Lower lobe of right lung (tissue), 2 donors: ENCODE results near the gene ST8SIA1. TPM values are rescaled to one million over a fixed set of nuclear protein-coding genes. Genes with fewer than 3 reads are reported as not detected.

Experiments used
- ATAC-seq, 2 donors: fragments of 200-7000 bp; cut with Tn5 transposase; one replicate each; pipeline ENCODE4 v1.9.1; 2020 to 2022; ENCODE audit warnings: mild to moderate bottlenecking in 2 of 2, moderate library complexity in 2 of 2
- DNase-seq: peaks from one replicate; pipeline ENCODE4 v3.0.0-alpha.2; 2020
- H3K27ac ChIP-seq: fragments of 200-600 bp; one replicate; pipeline ENCODE4 v1.8.0; 2022
- H3K27me3 ChIP-seq: fragments of 200-600 bp; one replicate; pipeline ENCODE4 v1.8.0; 2022; ENCODE audit warnings: low read depth
- H3K36me3 ChIP-seq: fragments of 200-600 bp; one replicate; pipeline ENCODE4 v1.8.0; 2022; ENCODE audit warnings: mild to moderate bottlenecking
- H3K4me1 ChIP-seq: fragments of 200-600 bp; one replicate; pipeline ENCODE4 v1.8.0; 2022
- H3K4me3 ChIP-seq: fragments of 200-600 bp; one replicate; pipeline ENCODE4 v1.8.0; 2022; ENCODE audit warnings: mild to moderate bottlenecking
- H3K9me3 ChIP-seq: fragments of 200-600 bp; one replicate; pipeline ENCODE4 v1.8.0; 2022
- intact Hi-C: fragments of 100-400 bp; cut with DNase I; formaldehyde crosslinking; loops from one replicate; pipeline ENCODE4 v1.11.0; 2022
- total RNA-seq: library from RNA; stranded (reverse); fragmentation: NEBNext Ultra II Directional; extraction: Animal tissue kit (Norgen Biotek cat#: 25700); gene quantifications from one replicate; pipeline ENCODE4 v1.2.1, GENCODE V29; 2021
- TF ChIP-seq, protein P1 (sequence below): fragments of 200-600 bp; IDR thresholded peaks from one replicate; pipeline ENCODE4 v1.8.0; 2022; ENCODE audit warnings: antibody characterized with exemption, mild to moderate bottlenecking
- donor health status: DM: no; HTN: yes; CAD: no; lungs with severe emphysema.

ST8SIA1 gene
- total RNA-seq, 1 donor from 2014 or later: 9.1 TPM

GRCh38 chr12:22180705-22181104, 153.8 kb downstream of the ST8SIA1 start:
- Histone ChIP-seq H3K4me1 (no peaks in the 10 kb centered on the region), H3K4me3 (no peak overlapping the region), H3K27me3 (no peaks in the 10 kb centered on the region), H3K27ac (no peak overlapping the region), H3K36me3 (no peaks in the 10 kb centered on the region), H3K9me3 (no peaks in the 10 kb centered on the region)
- ATAC-seq: no peak
- DNase-seq: no peak
- intact Hi-C loops: no loop called here
- TF ChIP-seq, protein P1, sequence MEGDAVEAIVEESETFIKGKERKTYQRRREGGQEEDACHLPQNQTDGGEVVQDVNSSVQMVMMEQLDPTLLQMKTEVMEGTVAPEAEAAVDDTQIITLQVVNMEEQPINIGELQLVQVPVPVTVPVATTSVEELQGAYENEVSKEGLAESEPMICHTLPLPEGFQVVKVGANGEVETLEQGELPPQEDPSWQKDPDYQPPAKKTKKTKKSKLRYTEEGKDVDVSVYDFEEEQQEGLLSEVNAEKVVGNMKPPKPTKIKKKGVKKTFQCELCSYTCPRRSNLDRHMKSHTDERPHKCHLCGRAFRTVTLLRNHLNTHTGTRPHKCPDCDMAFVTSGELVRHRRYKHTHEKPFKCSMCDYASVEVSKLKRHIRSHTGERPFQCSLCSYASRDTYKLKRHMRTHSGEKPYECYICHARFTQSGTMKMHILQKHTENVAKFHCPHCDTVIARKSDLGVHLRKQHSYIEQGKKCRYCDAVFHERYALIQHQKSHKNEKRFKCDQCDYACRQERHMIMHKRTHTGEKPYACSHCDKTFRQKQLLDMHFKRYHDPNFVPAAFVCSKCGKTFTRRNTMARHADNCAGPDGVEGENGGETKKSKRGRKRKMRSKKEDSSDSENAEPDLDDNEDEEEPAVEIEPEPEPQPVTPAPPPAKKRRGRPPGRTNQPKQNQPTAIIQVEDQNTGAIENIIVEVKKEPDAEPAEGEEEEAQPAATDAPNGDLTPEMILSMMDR: no peak

DNA sequence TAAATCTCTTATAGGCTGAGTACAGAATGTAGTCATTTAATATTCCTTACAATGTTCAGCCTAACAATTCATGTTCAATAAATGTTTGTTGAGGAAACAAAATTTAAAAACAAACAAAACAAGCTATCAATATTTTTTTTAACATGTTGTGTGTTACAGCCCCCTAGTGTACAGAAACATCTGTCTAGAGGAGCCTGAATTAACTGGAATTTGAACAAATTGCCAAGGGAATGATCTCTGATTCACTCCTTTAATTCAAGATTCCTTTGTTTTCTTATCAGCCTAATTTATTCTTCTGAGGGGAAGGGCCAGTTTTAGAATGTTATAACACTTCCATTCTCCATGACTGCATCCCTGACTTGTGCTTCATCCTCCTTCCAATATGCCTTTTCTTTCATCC, 161.3 kb downstream of the ST8SIA1 start:
- ATAC-seq: no peak
- TF ChIP-seq, protein P1: no peak
- Histone ChIP-seq H3K36me3 (no peaks in the 10 kb centered on the region), H3K27me3 (no peaks in the 10 kb centered on the region), H3K4me1 (no peaks in the 10 kb centered on the region), H3K27ac (no peak overlapping the region), H3K9me3 (no peaks in the 10 kb centered on the region), H3K4me3 (no peak overlapping the region)
- intact Hi-C loops: no loop called here
- DNase-seq: no peak

DNA sequence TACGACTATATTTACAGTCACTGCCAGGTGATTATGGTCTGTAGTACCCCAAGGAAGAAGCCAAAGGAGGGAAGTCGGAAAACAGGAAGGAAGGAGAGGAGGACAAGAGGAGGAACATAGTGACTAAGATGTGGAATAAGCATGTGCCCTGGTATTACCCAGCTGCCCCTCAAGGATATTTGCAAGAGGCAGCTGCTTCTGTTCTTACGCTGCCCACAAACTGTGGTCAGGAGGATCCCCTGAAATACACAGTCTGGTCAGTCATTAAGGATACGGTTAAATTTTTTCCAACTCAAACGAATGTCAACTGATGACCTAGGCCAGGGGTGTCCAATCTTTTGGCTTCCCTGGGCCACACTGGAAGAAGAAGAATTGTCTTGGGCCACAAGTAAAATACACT, 162.0 kb downstream of the ST8SIA1 start:
- Histone ChIP-seq H3K27ac (no peak overlapping the region), H3K9me3 (no peaks in the 10 kb centered on the region), H3K4me1 (no peaks in the 10 kb centered on the region), H3K36me3 (no peaks in the 10 kb centered on the region), H3K27me3 (no peaks in the 10 kb centered on the region), H3K4me3 (no peak overlapping the region)
- intact Hi-C loops: no loop called here
- ATAC-seq (no peak), DNase-seq (no peak)
- TF ChIP-seq, protein P1: no peak

GRCh38 chr12:22169376-22169775, 165.1 kb downstream of the ST8SIA1 start:
- Histone ChIP-seq H3K27ac (no peak overlapping the region), H3K4me1 (no peaks in the 10 kb centered on the region), H3K9me3 (no peaks in the 10 kb centered on the region), H3K4me3 (no peak overlapping the region), H3K27me3 (no peaks in the 10 kb centered on the region), H3K36me3 (no peaks in the 10 kb centered on the region)
- TF ChIP-seq, protein P1: no peak
- DNase-seq (no peak), ATAC-seq (no peak)
- intact Hi-C loops: no loop called here

GRCh38 chr12:22164139-22164538, 170.4 kb downstream of the ST8SIA1 start:
- ATAC-seq (no peak), DNase-seq (no peak)
- H3K36me3 ChIP-seq: no peaks in the 10 kb centered on the region
- TF ChIP-seq, protein P1: no peak
- H3K9me3 ChIP-seq: no peaks in the 10 kb centered on the region
- H3K4me3 ChIP-seq: no peak overlapping the region
- no peak overlapping the region for H3K27ac ChIP-seq
- no peaks in the 10 kb centered on the region for H3K27me3 ChIP-seq
- H3K4me1 ChIP-seq: no peaks in the 10 kb centered on the region
- intact Hi-C loops: no loop called here

GRCh38 chr12:22163594-22163993, 170.9 kb downstream of the ST8SIA1 start:
- no peak for DNase-seq
- no peak for ATAC-seq
- intact Hi-C loops: no loop called here
- H3K9me3 ChIP-seq: no peaks in the 10 kb centered on the region
- no peaks in the 10 kb centered on the region for H3K27me3 ChIP-seq
- no peaks in the 10 kb centered on the region for H3K4me1 ChIP-seq
- no peaks in the 10 kb centered on the region for H3K36me3 ChIP-seq
- TF ChIP-seq, protein P1: no peak
- no peak overlapping the region for H3K27ac ChIP-seq
- H3K4me3 ChIP-seq: no peak overlapping the region
